H1 (cell line): ENCODE measurements around the gene TBC1D22A. TPM values are rescaled to one million over a fixed set of nuclear protein-coding genes. Genes with fewer than 3 reads are reported as not detected.

ENCODE experiments used
- CHD7 ChIP-seq: fragments of 300-600 bp; sonication (generic); IDR thresholded peaks from 2 replicates; pipeline ENCODE4 v1.7.1; 2012; ENCODE audit warnings: low read length, moderate library complexity, mild to moderate bottlenecking, inconsistent platforms; ENCODE audit not compliant: insufficient replicate concordance
- CTBP2 ChIP-seq: IDR thresholded peaks from 2 replicates; pipeline ENCODE4 v1.7.0; 2011; ENCODE audit warnings: borderline replicate concordance, mild to moderate bottlenecking, moderate library complexity, mixed read lengths, low read length; ENCODE audit not compliant: insufficient read depth, insufficient read length
- EP300 ChIP-seq, 2 experiments: IDR thresholded peaks; 1 replicate in 1 of 2; 2 replicates in 1 of 2; pipeline ENCODE4 v1.6.1; 2011 to 2012; ENCODE audit warnings: low read depth in 2 of 2, low read length in 2 of 2, mild to moderate bottlenecking in 2 of 2, borderline replicate concordance in 1 of 2, inconsistent platforms in 1 of 2, moderate library complexity in 1 of 2
- GTF2F1 ChIP-seq: IDR thresholded peaks from 2 replicates; pipeline ENCODE4 v1.6.1; 2012; ENCODE audit warnings: low read depth, low read length, improper control_type of control experiment, borderline replicate concordance
- JUN ChIP-seq: IDR thresholded peaks from 2 replicates; pipeline ENCODE4 v1.6.1; 2011; ENCODE audit warnings: low read depth, mild to moderate bottlenecking, improper control_type of control experiment, low read length
- MAFK ChIP-seq: IDR thresholded peaks from 2 replicates; pipeline ENCODE4 v1.6.1; 2012; ENCODE audit warnings: low read depth, mild to moderate bottlenecking, improper control_type of control experiment, low read length
- PHF8 ChIP-seq: fragments of 200-600 bp; sonication (generic); conservative IDR thresholded peaks from 2 replicates; pipeline ENCODE4 v1.7.1; 2012; ENCODE audit warnings: low read depth, mild to moderate bottlenecking, inconsistent platforms, low read length, moderate library complexity
- POLR2AphosphoS5 ChIP-seq: IDR thresholded peaks from 2 replicates; pipeline ENCODE4 v1.6.1; 2011; ENCODE audit warnings: low read depth, low read length
- POU5F1 ChIP-seq: IDR thresholded peaks from 2 replicates; pipeline ENCODE4 v1.6.1; 2011; ENCODE audit warnings: low read depth, mild to moderate bottlenecking, low read length, moderate library complexity
- SP1 ChIP-seq: IDR thresholded peaks from 2 replicates; pipeline ENCODE4 v1.6.1; 2011; ENCODE audit warnings: low read depth, low read length
- SP2 ChIP-seq: IDR thresholded peaks from 2 replicates; pipeline ENCODE4 v1.6.1; 2012; ENCODE audit warnings: mild to moderate bottlenecking, low read length, inconsistent platforms
- TAF7 ChIP-seq: optimal IDR thresholded peaks from 2 replicates; pipeline ENCODE3; 2011; ENCODE audit warnings: low read depth, mild to moderate bottlenecking, inconsistent platforms, low read length, moderate library complexity, borderline replicate concordance
- polyA plus RNA-seq, 7 experiments: library from polyadenylated mRNA; depleted of rRNA in 3 of 7; stranded (reverse) in 5 of 7; unstranded in 2 of 7; fragments of >200 nt in 5 of 7; fragments of 200-250 nt in 2 of 7; gene quantifications; 1 replicate in 5 of 7; 2 replicates in 1 of 7; 4 replicates in 1 of 7; pipeline versions ENCODE4 v1.2.1 to v1.2.3, GENCODE V29; 2011 to 2013; ENCODE audit warnings: missing spikeins in 2 of 7, mixed read lengths in 2 of 7
- total RNA-seq: library from RNA; stranded (reverse); fragmentation: NEBNext Ultra II Directional; extraction: Animal tissue kit (Norgen Biotek cat#: 25700); gene quantifications from 2 replicates; pipeline ENCODE4 v1.2.1, GENCODE V29; 2021

The TBC1D22A gene
- total and polyA plus RNA-seq, 2 of the 8 experiments (the other 6 are each of a cell fraction or from before 2014, with no cell fraction given), result 11.9 to 18.4 TPM

- TF ChIP-seq POLR2AphosphoS5, result no peak
- no peak for TF ChIP-seq CTBP2
- TF ChIP-seq TAF7, result no peak
- no peak for TF ChIP-seq JUN
- no peak for TF ChIP-seq MAFK
- no peak for TF ChIP-seq GTF2F1
- TF ChIP-seq CHD7, result no peak
- no peak for TF ChIP-seq POU5F1
- TF ChIP-seq EP300 (IDR thresholded peaks at IDR 0.05; ENCODE audit: borderline replicate concordance in 1 of 2, low read depth in 2 of 2, low read length in 2 of 2), result no peak
- TF ChIP-seq PHF8, result no peak
- TF ChIP-seq SP1, result no peak
- no peak for TF ChIP-seq SP2
- TF ChIP-seq, all 59 proteins: peak for 0
These were observed 103.2 kb downstream of the TBC1D22A start (continued) for GRCh38 chr22:46865642-46866041.
